ENCODE results near the gene RUBCNL. TPM values are rescaled to one million over a fixed set of nuclear protein-coding genes. Genes with fewer than 3 reads are reported as not detected.
A peak's percentile ranks its signal among the peaks of the same experiment; 100 is the strongest.

RUBCNL gene
- total RNA-seq, 1 donor from 2014 or later: 0.78 TPM

DNA sequence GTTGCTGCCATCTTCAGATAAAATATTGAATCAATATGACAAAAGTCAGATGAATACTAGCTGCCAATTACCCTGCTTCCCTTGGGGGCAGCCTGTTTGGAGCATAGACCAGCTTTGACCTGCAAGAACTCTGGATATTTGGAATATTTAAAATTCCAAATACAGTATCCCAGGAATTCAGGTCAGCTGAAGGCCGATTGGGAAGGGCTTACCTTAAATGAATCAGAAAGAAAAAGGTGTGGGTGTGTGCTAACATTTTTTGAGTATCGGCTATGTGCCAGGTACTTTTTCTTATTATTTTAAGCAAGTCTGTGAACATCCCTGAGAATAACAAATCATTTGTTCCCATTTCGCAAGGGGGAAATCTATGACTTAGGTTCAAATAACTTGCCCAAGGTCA, 1.8 kb upstream of the RUBCNL start:
- H3K36me3 Mint-ChIP-seq (ENCODE audit: unreplicated experiment): no peaks in the 10 kb centered on the region
- H3K27ac Mint-ChIP-seq (ENCODE audit: unreplicated experiment): no peak overlapping the region
- no peaks in the 10 kb centered on the region for H3K9me3 Mint-ChIP-seq (ENCODE audit: unreplicated experiment)
- peaks cover 21% of the 10 kb centered on the region for H3K4me1 Mint-ChIP-seq (ENCODE audit: unreplicated experiment)
- DNase-seq (ENCODE audit: extremely low spot score, unreplicated experiment): no peak
- H3K27me3 Mint-ChIP-seq (ENCODE audit: unreplicated experiment): peaks cover 19% of the 10 kb centered on the region
- H3K4me3 Mint-ChIP-seq (ENCODE audit: unreplicated experiment): no peak overlapping the region
- no peak for TF ChIP-seq CTCF (IDR thresholded peaks at IDR 0.05)

DNA sequence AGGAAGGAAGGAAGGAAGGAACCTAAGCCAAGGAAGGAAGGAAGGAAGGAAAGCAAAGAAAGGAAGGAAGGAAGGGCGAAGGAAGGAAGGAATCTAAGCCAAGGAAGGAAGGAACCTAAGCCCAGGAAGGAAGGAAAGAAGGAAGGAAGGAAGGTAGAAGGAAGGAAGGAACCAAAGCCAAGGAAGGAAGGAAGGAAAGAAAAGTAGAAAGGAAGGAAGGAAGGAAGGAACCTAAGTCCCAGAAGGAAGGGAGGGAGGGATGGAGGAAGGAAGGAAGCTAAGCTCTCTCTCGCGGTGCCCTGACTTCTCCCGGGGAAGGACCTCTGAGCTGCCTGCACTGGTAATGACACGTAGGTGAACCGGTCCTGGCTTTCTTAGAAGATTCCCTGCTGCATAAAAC, 1.3 kb upstream of the RUBCNL start:
- H3K27me3 Mint-ChIP-seq (ENCODE audit: unreplicated experiment): peaks cover 19% of the 10 kb centered on the region
- H3K4me3 Mint-ChIP-seq (ENCODE audit: unreplicated experiment): no peak overlapping the region
- H3K36me3 Mint-ChIP-seq (ENCODE audit: unreplicated experiment): no peaks in the 10 kb centered on the region
- peaks cover 21% of the 10 kb centered on the region for H3K4me1 Mint-ChIP-seq (ENCODE audit: unreplicated experiment)
- no peak for TF ChIP-seq CTCF (IDR thresholded peaks at IDR 0.05)
- no peak overlapping the region for H3K27ac Mint-ChIP-seq (ENCODE audit: unreplicated experiment)
- H3K9me3 Mint-ChIP-seq (ENCODE audit: unreplicated experiment): no peaks in the 10 kb centered on the region
- DNase-seq (ENCODE audit: extremely low spot score, unreplicated experiment): no peak

GRCh38 chr13:46386392-46387063, 524 bp downstream of the RUBCNL start:
- Mint-ChIP-seq H3K36me3 (ENCODE audit: unreplicated experiment) (no peaks in the 10 kb centered on the region), H3K27me3 (ENCODE audit: unreplicated experiment) (peaks cover 14% of the 10 kb centered on the region), H3K4me3 (ENCODE audit: unreplicated experiment) (peak overlapping the region; percentile 78), H3K4me1 (ENCODE audit: unreplicated experiment) (peaks cover 21% of the 10 kb centered on the region), H3K27ac (ENCODE audit: unreplicated experiment) (no peak overlapping the region), H3K9me3 (ENCODE audit: unreplicated experiment) (no peaks in the 10 kb centered on the region)
- no peak for DNase-seq (ENCODE audit: extremely low spot score, unreplicated experiment)
- TF ChIP-seq CTCF (IDR thresholded peaks at IDR 0.05): no peak

DNA sequence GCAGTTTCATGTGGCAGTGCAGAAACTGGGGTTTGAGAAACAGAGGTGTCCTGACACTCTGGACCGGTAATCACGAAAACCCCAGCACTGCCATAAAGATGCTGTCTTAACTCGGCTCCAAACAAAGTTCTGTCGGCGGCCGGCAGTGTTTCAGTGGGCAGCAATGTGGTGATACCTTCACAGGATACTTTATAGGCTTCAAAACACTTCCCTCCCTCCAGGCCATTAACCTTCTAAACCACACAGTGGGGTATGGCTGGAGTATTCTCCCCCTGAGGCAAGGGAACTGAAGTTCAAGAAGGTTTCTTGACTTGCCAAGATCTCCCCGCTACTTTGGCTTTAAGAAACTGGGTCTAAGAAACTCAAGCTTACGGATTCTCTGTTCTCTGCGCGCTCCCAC, 1.1 kb downstream of the RUBCNL start:
- no peak for TF ChIP-seq CTCF (IDR thresholded peaks at IDR 0.05)
- no peaks in the 10 kb centered on the region for H3K36me3 Mint-ChIP-seq (ENCODE audit: unreplicated experiment)
- no peaks in the 10 kb centered on the region for H3K9me3 Mint-ChIP-seq (ENCODE audit: unreplicated experiment)
- no peak overlapping the region for H3K27ac Mint-ChIP-seq (ENCODE audit: unreplicated experiment)
- peaks cover 14% of the 10 kb centered on the region for H3K27me3 Mint-ChIP-seq (ENCODE audit: unreplicated experiment)
- no peak for DNase-seq (ENCODE audit: extremely low spot score, unreplicated experiment)
- peaks cover 21% of the 10 kb centered on the region for H3K4me1 Mint-ChIP-seq (ENCODE audit: unreplicated experiment)
- peak overlapping the region; percentile 78 for H3K4me3 Mint-ChIP-seq (ENCODE audit: unreplicated experiment)

DNA sequence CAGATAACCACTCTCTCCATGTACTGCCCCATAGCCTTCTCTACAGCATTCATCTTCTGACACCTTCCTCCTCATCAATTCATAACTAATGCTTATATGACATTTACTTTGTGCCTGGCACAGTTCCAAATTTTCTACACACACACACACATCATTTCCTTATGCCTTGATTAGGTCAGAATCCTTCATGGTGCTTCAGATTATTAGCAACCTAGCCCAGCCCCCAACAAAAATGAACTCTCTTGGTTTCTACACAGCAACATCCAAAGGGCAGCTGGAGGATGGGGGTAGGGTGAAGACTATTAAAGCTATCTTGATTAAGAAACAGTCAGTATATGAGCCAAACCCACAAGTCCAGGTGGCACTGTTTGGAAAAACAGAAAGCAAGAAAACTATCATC, 3.7 kb downstream of the RUBCNL start:
- Mint-ChIP-seq H3K4me3 (ENCODE audit: unreplicated experiment) (no peak overlapping the region), H3K27ac (ENCODE audit: unreplicated experiment) (no peak overlapping the region), H3K27me3 (ENCODE audit: unreplicated experiment) (peaks cover 14% of the 10 kb centered on the region), H3K4me1 (ENCODE audit: unreplicated experiment) (peaks cover 16% of the 10 kb centered on the region), H3K36me3 (ENCODE audit: unreplicated experiment) (no peaks in the 10 kb centered on the region), H3K9me3 (ENCODE audit: unreplicated experiment) (no peaks in the 10 kb centered on the region)
- TF ChIP-seq CTCF (IDR thresholded peaks at IDR 0.05): no peak
- no peak for DNase-seq (ENCODE audit: extremely low spot score, unreplicated experiment)

All from osteocyte (in vitro differentiated cells).